HG03103 (cell line): ENCODE data around the gene NME2.

ENCODE experiments used
- ATAC-seq: cut with Tn5 transposase; IDR thresholded peaks from one replicate; pipeline ENCODE4 v1.9.1; 2021; ENCODE audit warnings: low read depth; ENCODE audit not compliant: unreplicated experiment

The NME2 gene

GRCh38 chr17:51200295-51200694, 34.1 kb downstream of the NME2 start:
- ATAC-seq, result no peak

- ATAC-seq, result no peak
These were observed 34.6 kb downstream of the NME2 start for GRCh38 chr17:51200846-51201245.

GRCh38 chr17:51203838-51204237, 37.6 kb downstream of the NME2 start:
- ATAC-seq, result no peak

DNA sequence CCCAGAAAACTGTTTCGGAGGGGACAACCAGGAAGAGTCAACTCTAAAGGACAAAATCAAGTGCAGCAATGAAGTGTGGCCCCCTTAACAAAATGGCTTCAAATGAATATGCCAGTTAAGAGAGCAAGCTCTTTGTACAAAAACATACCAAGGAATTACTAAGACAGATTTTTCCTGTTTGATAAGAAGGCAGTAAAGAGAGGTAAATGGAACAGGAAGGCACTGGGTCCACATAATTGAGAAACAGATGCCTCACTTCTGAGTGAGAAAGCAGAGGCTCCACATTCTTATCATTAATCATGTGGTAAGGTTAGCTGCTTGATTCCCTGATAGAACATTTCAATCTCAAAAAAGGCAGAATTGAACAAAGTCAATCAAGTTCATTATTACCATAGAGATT, 48.7 kb downstream of the NME2 start:
- ATAC-seq, result no peak

GRCh38 chr17:51217946-51218345, 51.7 kb downstream of the NME2 start:
- no peak for ATAC-seq

- ATAC-seq, result no peak
These were observed 55.1 kb downstream of the NME2 start for GRCh38 chr17:51221322-51221721.
